ENCODE data around the gene FOXJ2. TPM values are rescaled to one million over a fixed set of nuclear protein-coding genes. Genes with fewer than 3 reads are reported as not detected.

Gene FOXJ2
- total RNA-seq = 3.2 and 3.3 TPM in 2 replicates

GRCh38 chr12:8032242-8033152 is at the start of gene FOXJ2:
Gene FOXJ2 (plus strand): TSS chr12:8032716. CDS start chr12:8039833, 7,117 bp downstream.

GRCh38 chr12:8065991-8066594 is 33.6 kb downstream of the FOXJ2 start, which contains the start of gene C3AR1:
Gene C3AR1 (minus strand): TSS chr12:8066359. CDS start chr12:8060185, 6,174 bp downstream.

Other genes with a start within 250 kb of the FOXJ2 start
- not detected in 2 replicates for gene NANOG, start 243.3 kb upstream of the FOXJ2 start, total RNA-seq
- not detected in 2 replicates for gene SLC2A14, start 159.8 kb upstream of the FOXJ2 start, total RNA-seq
- 36.1 and 45.3 TPM in 2 replicates for gene SLC2A3, start 96.5 kb upstream of the FOXJ2 start, total RNA-seq
- gene C3AR1, start 33.6 kb downstream of the FOXJ2 start, total RNA-seq = under 0.01 and 0.15 TPM in 2 replicates
- gene NECAP1, start 49.6 kb downstream of the FOXJ2 start, total RNA-seq = 47.0 and 50.3 TPM in 2 replicates
- gene CLEC4A, start 90.9 kb downstream of the FOXJ2 start, total RNA-seq = not detected in 2 replicates
- not detected in 2 replicates for gene ZNF705A, start 124.3 kb downstream of the FOXJ2 start, total RNA-seq
- gene FAM90A1, start 194.9 kb downstream of the FOXJ2 start, total RNA-seq = 0.15 TPM in 1 of 2 replicates, not detected in the other